ENCODE data around the gene DEPP1. TPM values are rescaled to one million over a fixed set of nuclear protein-coding genes. Genes with fewer than 3 reads are reported as not detected.

DEPP1 gene
- total and polyA plus RNA-seq, 9 donors, result 35.6 to 603 (median 174) TPM

GRCh38 chr10:44954042-44954441, 24.6 kb downstream of the DEPP1 start:
- no peaks in the 10 kb centered on the region for H3K36me3 ChIP-seq
- H3K4me3 ChIP-seq, result no peak overlapping the region
- DNase-seq, result no peak
- intact Hi-C loops (cut with DNase I), result no loop called here
- TF ChIP-seq POLR2A (IDR thresholded peaks at IDR 0.05), result no peak
- no peak for TF ChIP-seq CTCF (IDR thresholded peaks at IDR 0.05)
- TF ChIP-seq EP300 (IDR thresholded peaks at IDR 0.05), result no peak
- no peak overlapping the region for H3K27ac ChIP-seq
- H3K4me1 ChIP-seq (ENCODE audit: insufficient read depth), result peaks cover 7% of the 10 kb centered on the region
- H3K27me3 ChIP-seq, result no peaks in the 10 kb centered on the region
- no peaks in the 10 kb centered on the region for H3K9me3 ChIP-seq

- WGBS, 3 donors, result 10 to 36% (median 18%) methylated on average over 2 of the region's 2 CpGs
- Histone ChIP-seq H3K36me3 (no peaks in the 10 kb centered on the region), H3K9me3 (no peaks in the 10 kb centered on the region), H3K27ac (no peak overlapping the region), H3K4me3 (no peak overlapping the region), H3K4me1 (ENCODE audit: insufficient read depth) (peaks cover 2% of the 10 kb centered on the region), H3K27me3 (no peaks in the 10 kb centered on the region)
- DNase-seq, result peak in 1 of 5 donors; percentile 3
- no peak for TF ChIP-seq POLR2A (IDR thresholded peaks at IDR 0.05)
- TF ChIP-seq CTCF (IDR thresholded peaks at IDR 0.05), result no peak
- no peak for TF ChIP-seq EP300 (IDR thresholded peaks at IDR 0.05)
- intact Hi-C loops (cut with DNase I), result no loop called here
Observed at GRCh38 chr10:44952779-44953231, 25.8 kb downstream of the DEPP1 start.

GRCh38 chr10:44951576-44952226, 26.9 kb downstream of the DEPP1 start:
- no peaks in the 10 kb centered on the region for H3K27me3 ChIP-seq
- H3K9me3 ChIP-seq, result no peaks in the 10 kb centered on the region
- H3K4me3 ChIP-seq, result no peak overlapping the region
- WGBS, 3 donors, result 47 to 59% (median 47%) methylated on average over 7 of the region's 7 CpGs
- peak in 1 of 5 donors; percentile 4 for DNase-seq
- H3K4me1 ChIP-seq (ENCODE audit: insufficient read depth), result peaks cover 2% of the 10 kb centered on the region
- TF ChIP-seq POLR2A (IDR thresholded peaks at IDR 0.05), result no peak
- no peak for TF ChIP-seq CTCF (IDR thresholded peaks at IDR 0.05)
- TF ChIP-seq EP300 (IDR thresholded peaks at IDR 0.05), result no peak
- H3K27ac ChIP-seq, result no peak overlapping the region
- no peaks in the 10 kb centered on the region for H3K36me3 ChIP-seq
- intact Hi-C loops (cut with DNase I), result no loop called here

- DNase-seq, result peak in 1 of 5 donors; percentile 5
- Histone ChIP-seq H3K36me3 (no peaks in the 10 kb centered on the region), H3K27me3 (no peaks in the 10 kb centered on the region), H3K27ac (no peak overlapping the region), H3K4me1 (ENCODE audit: insufficient read depth) (peaks cover 2% of the 10 kb centered on the region), H3K9me3 (no peaks in the 10 kb centered on the region), H3K4me3 (no peak overlapping the region)
- intact Hi-C loops (cut with DNase I), result no loop called here
- no peak for TF ChIP-seq POLR2A (IDR thresholded peaks at IDR 0.05)
- TF ChIP-seq CTCF (IDR thresholded peaks at IDR 0.05), result no peak
- TF ChIP-seq EP300 (IDR thresholded peaks at IDR 0.05), result no peak
- 93 to 97% (median 95%) methylated on average over 10 of the region's 10 CpGs for WGBS, 3 donors
Observed at GRCh38 chr10:44950326-44951225, 28.0 kb downstream of the DEPP1 start.
